ENCODE results near the gene IRX6. TPM values are rescaled to one million over a fixed set of nuclear protein-coding genes. Genes with fewer than 3 reads are reported as not detected.

IRX6 gene
- not detected for polyA plus RNA-seq (2012; ENCODE audit: low read depth, missing spikeins)

GRCh38 chr16:55323637-55324271 lies at the start of gene IRX6:
TSS of gene IRX6 (plus strand) at chr16:55324203. CDS start at chr16:55325092, 889 bp downstream.
- no peak for FAIRE-seq
- DNase-seq (ENCODE audit: insufficient read length, low spot score) = no peak
- no peak for TF ChIP-seq POLR2AphosphoS5 (IDR thresholded peaks at IDR 0.05; ENCODE audit: low read depth, low read length)
- TF ChIP-seq TAF1 (IDR thresholded peaks at IDR 0.05; ENCODE audit: low read depth, low read length) = no peak
- no peak for TF ChIP-seq SPI1 (IDR thresholded peaks at IDR 0.05; ENCODE audit: low read depth, low read length)
- TF ChIP-seq POLR2A (IDR thresholded peaks at IDR 0.05; ENCODE audit: low read depth, low read length) = no peak

- no peak for FAIRE-seq
- TF ChIP-seq PAX5 (IDR thresholded peaks at IDR 0.05; ENCODE audit: insufficient read depth, low read length, severe bottlenecking) = no peak
- DNase-seq (ENCODE audit: insufficient read length, low spot score) = no peak
Measured at GRCh38 chr16:55274391-55274790, 49.6 kb upstream of the IRX6 start.

DNA sequence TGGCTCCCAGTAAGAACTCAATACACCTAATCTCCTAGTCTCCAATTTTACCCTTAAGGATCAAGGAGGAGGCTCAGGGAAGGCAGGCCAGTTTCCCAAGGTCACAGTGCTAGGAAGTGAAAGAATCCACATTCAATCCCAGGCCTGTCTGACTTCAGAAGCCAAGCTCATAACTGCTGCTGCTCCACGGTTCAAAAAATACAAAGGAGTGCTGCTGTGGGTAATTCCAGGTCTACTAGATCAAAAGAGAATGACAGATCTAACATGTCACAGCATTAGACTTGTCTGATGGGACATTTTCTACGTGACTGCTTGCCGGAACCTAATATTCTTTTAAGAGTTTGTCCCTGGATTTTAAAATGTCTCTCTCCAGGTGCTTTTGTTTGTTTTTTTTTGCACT lies 48.8 kb upstream of the IRX6 start:
- TF ChIP-seq POLR2AphosphoS5 (IDR thresholded peaks at IDR 0.05; ENCODE audit: low read depth, low read length) (no peak), SPI1 (IDR thresholded peaks at IDR 0.05; ENCODE audit: low read depth, low read length) (no peak), PAX5 (IDR thresholded peaks at IDR 0.05; ENCODE audit: insufficient read depth, low read length, severe bottlenecking) (no peak), TAF1 (IDR thresholded peaks at IDR 0.05; ENCODE audit: low read depth, low read length) (no peak), POU2F2 (IDR thresholded peaks at IDR 0.05; ENCODE audit: low read depth, low read length) (no peak), POLR2A (IDR thresholded peaks at IDR 0.05; ENCODE audit: low read depth, low read length) (no peak)
- FAIRE-seq (no peak), DNase-seq (ENCODE audit: insufficient read length, low spot score) (no peak)

DNA sequence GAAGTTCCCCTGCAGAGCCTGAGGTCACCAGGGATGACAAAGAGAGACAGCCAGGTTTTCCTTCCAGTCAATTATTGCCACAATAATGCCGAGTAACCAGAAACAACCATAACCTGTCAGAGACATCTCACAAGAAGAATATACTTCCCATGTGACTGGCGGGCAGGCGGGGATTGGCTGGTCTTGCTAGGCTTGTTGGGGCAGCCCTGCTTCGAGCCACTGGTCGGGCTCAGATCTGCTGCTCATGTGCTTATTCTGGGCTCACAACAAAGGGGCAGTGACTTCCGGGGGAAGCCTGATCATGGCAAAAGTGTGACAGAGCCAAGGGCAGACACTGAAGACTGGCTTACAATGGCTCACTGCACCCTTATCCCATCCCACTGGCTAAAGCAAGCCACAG lies 48.1 kb upstream of the IRX6 start:
- TF ChIP-seq PAX5 (IDR thresholded peaks at IDR 0.05; ENCODE audit: insufficient read depth, low read length, severe bottlenecking) (no peak), POLR2AphosphoS5 (IDR thresholded peaks at IDR 0.05; ENCODE audit: low read depth, low read length) (no peak), POU2F2 (IDR thresholded peaks at IDR 0.05; ENCODE audit: low read depth, low read length) (no peak), POLR2A (IDR thresholded peaks at IDR 0.05; ENCODE audit: low read depth, low read length) (no peak), TAF1 (IDR thresholded peaks at IDR 0.05; ENCODE audit: low read depth, low read length) (no peak), SPI1 (IDR thresholded peaks at IDR 0.05; ENCODE audit: low read depth, low read length) (no peak)
- DNase-seq (ENCODE audit: insufficient read length, low spot score) (no peak), FAIRE-seq (no peak)

DNA sequence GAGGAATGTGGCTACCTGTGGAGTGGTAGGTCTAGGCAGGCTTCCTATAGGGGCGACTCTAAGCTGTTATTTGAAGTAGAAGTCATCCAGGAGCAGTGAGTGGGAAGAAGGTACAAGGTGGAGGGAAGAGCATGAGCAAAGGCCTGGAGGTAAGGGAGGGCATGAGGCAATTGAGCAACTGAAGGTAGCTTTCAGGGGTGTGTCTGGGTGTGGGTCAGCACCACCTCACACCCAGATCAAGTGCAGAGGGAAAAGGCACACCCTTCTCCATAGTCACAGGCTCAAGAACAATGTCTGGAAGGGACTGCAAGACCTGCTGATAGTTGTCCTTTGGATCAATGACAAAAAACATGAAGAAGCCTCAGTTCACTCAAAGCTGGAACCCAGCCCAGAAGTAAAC lies 46.5 kb upstream of the IRX6 start:
- no peak for FAIRE-seq
- no peak for DNase-seq (ENCODE audit: insufficient read length, low spot score)
- TF ChIP-seq POLR2AphosphoS5 (IDR thresholded peaks at IDR 0.05; ENCODE audit: low read depth, low read length) = no peak
- no peak for TF ChIP-seq SPI1 (IDR thresholded peaks at IDR 0.05; ENCODE audit: low read depth, low read length)
- no peak for TF ChIP-seq TAF1 (IDR thresholded peaks at IDR 0.05; ENCODE audit: low read depth, low read length)
- TF ChIP-seq PAX5 (IDR thresholded peaks at IDR 0.05; ENCODE audit: insufficient read depth, low read length, severe bottlenecking) = no peak
- TF ChIP-seq POLR2A (IDR thresholded peaks at IDR 0.05; ENCODE audit: low read depth, low read length) = no peak
- no peak for TF ChIP-seq POU2F2 (IDR thresholded peaks at IDR 0.05; ENCODE audit: low read depth, low read length)

DNA sequence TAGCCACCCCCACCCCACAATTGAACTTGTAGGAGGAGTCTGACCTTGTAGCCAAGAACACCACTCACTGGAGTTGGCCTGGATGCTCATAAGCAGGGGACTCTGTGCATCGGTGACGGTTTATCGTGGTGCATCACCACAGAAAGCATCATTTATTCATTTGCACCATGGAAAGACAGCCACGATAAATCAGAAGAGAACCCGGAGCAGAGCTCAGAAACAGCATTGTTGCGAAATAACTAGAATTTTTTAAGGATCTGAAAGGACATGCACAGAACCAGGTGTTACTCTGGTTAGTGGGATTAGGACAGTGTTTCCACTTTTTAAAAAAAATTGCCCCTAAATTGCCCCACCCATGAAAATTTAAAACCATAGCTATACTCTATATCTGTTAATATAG lies 44.4 kb upstream of the IRX6 start:
- DNase-seq (ENCODE audit: insufficient read length, low spot score) = no peak
- TF ChIP-seq POU2F2 (IDR thresholded peaks at IDR 0.05; ENCODE audit: low read depth, low read length) (no peak), POLR2AphosphoS5 (IDR thresholded peaks at IDR 0.05; ENCODE audit: low read depth, low read length) (no peak), PAX5 (IDR thresholded peaks at IDR 0.05; ENCODE audit: insufficient read depth, low read length, severe bottlenecking) (no peak), POLR2A (IDR thresholded peaks at IDR 0.05; ENCODE audit: low read depth, low read length) (no peak), TAF1 (IDR thresholded peaks at IDR 0.05; ENCODE audit: low read depth, low read length) (no peak), SPI1 (IDR thresholded peaks at IDR 0.05; ENCODE audit: low read depth, low read length) (no peak)
- no peak for FAIRE-seq

DNA sequence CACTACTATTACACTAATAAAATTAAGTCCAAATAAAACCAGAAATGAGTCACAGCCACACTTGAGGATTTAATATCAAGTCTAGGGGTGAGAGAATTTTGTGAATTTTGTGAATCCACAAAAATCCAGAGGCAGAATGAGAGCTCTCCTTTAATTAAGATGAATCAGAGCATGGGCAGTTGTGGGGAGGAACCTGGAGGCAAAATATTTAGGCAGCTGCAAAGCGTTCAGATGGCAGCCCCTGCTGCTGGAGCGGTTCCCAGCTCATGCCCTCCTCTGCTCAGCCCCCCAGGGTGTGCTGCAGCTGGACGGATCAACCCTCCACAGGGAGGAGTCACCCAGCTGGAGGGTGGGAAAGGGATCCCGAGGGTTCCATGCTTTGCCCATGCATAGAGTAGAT lies 43.4 kb upstream of the IRX6 start:
- no peak for DNase-seq (ENCODE audit: insufficient read length, low spot score)
- FAIRE-seq = no peak

GRCh38 chr16:55282441-55282840 lies 41.6 kb upstream of the IRX6 start:
- FAIRE-seq = no peak
- no peak for TF ChIP-seq POU2F2 (IDR thresholded peaks at IDR 0.05; ENCODE audit: low read depth, low read length)
- TF ChIP-seq SPI1 (IDR thresholded peaks at IDR 0.05; ENCODE audit: low read depth, low read length) = no peak
- TF ChIP-seq TAF1 (IDR thresholded peaks at IDR 0.05; ENCODE audit: low read depth, low read length) = no peak
- no peak for TF ChIP-seq POLR2A (IDR thresholded peaks at IDR 0.05; ENCODE audit: low read depth, low read length)
- no peak for TF ChIP-seq PAX5 (IDR thresholded peaks at IDR 0.05; ENCODE audit: insufficient read depth, low read length, severe bottlenecking)
- no peak for TF ChIP-seq POLR2AphosphoS5 (IDR thresholded peaks at IDR 0.05; ENCODE audit: low read depth, low read length)
- DNase-seq (ENCODE audit: insufficient read length, low spot score) = no peak

More for the DNA sequence above, 43.4 kb upstream of the IRX6 start:
- TF ChIP-seq POLR2A (IDR thresholded peaks at IDR 0.05; ENCODE audit: low read depth, low read length) (no peak), SPI1 (IDR thresholded peaks at IDR 0.05; ENCODE audit: low read depth, low read length) (no peak), PAX5 (IDR thresholded peaks at IDR 0.05; ENCODE audit: insufficient read depth, low read length, severe bottlenecking) (no peak), POLR2AphosphoS5 (IDR thresholded peaks at IDR 0.05; ENCODE audit: low read depth, low read length) (no peak), TAF1 (IDR thresholded peaks at IDR 0.05; ENCODE audit: low read depth, low read length) (no peak), POU2F2 (IDR thresholded peaks at IDR 0.05; ENCODE audit: low read depth, low read length) (no peak)

DNA sequence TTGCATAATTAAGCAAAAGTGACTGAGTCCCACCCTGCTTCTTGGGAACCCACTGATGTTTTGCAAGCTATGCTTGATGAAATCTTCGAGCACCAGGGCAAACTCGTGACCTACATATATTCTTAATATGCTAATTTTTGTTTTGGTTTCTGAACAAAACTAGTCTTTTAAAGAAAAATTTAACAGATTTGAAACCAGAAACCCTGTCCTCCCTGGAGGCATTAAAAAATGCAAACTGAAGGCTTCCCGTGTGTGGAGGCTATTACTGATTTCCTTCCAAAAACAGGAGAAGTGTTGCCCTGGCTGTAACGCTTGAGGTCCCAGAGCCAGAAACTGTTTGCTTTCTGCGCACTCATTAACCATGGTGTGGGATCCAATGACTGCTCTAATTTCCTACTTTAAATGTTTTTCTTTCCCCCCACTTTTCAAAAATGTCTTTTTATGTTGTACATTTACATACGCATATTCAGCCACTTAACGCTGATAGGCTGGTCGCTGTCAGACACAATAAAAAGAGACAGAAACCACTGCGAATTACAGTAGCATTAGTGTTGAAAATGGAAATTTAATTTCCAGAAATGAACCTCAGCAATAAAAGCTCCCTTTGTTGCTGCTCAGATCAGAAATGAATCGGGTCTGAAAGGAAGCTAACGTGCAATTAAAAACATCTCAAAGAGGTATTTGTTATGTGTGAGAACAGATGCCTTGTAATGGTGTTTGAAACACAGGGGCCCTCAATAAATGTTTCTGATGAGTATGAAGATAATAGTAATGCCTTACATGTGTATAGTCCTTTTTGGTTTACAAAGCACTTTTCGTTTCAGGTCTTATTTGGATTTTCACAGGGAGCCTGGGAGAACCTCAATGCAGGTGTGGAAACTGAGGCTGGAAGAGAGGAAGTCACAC lies 39.9 kb upstream of the IRX6 start:
- FAIRE-seq = no peak
- no peak for DNase-seq (ENCODE audit: insufficient read length, low spot score)
- no peak for TF ChIP-seq POU2F2 (IDR thresholded peaks at IDR 0.05; ENCODE audit: low read depth, low read length)
- no peak for TF ChIP-seq POLR2A (IDR thresholded peaks at IDR 0.05; ENCODE audit: low read depth, low read length)
- no peak for TF ChIP-seq SPI1 (IDR thresholded peaks at IDR 0.05; ENCODE audit: low read depth, low read length)
- TF ChIP-seq TAF1 (IDR thresholded peaks at IDR 0.05; ENCODE audit: low read depth, low read length) = no peak
- no peak for TF ChIP-seq PAX5 (IDR thresholded peaks at IDR 0.05; ENCODE audit: insufficient read depth, low read length, severe bottlenecking)
- no peak for TF ChIP-seq POLR2AphosphoS5 (IDR thresholded peaks at IDR 0.05; ENCODE audit: low read depth, low read length)
